ENCODE results near the gene MRTFB. TPM values are rescaled to one million over a fixed set of nuclear protein-coding genes. Genes with fewer than 3 reads are reported as not detected.
"Not testable (repeated sequence)": the region's sequence is repeated elsewhere in the genome, so short reads cannot be mapped to it uniquely, and the experiment has no call there.

Gene MRTFB
- polyA plus RNA-seq, 4 donors, result 28.9 to 41.3 (median 35.7) TPM

DNA sequence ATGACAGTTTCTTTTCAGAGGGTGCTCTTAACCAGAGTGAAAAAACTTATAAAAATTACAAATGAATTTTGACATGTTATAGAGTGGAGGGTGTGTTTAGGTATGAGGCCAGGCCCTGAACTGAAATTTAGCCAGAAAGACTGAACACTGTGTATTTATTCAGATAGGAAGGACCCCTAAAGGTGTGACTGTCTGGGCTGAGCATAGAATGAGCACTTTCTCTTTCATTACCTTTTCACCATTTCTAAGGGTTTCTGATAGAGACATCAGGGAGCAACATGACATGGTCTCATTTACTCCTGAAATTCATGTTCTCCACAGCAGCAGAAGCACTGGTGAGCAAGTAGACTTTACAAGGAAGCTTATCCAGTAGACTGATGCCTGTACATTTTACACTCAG, 32.9 kb downstream of the MRTFB start:
- DNase-seq (ENCODE audit: low read depth in 4 of 4, low spot score in 2 of 4), result no peak

- no peak for DNase-seq (ENCODE audit: low read depth in 4 of 4, low spot score in 2 of 4)
These were observed 34.7 kb downstream of the MRTFB start for GRCh38 chr16:14105760-14106375.

GRCh38 chr16:14106457-14106856, 35.3 kb downstream of the MRTFB start:
- DNase-seq (ENCODE audit: low read depth in 4 of 4, low spot score in 2 of 4), result no peak

DNA sequence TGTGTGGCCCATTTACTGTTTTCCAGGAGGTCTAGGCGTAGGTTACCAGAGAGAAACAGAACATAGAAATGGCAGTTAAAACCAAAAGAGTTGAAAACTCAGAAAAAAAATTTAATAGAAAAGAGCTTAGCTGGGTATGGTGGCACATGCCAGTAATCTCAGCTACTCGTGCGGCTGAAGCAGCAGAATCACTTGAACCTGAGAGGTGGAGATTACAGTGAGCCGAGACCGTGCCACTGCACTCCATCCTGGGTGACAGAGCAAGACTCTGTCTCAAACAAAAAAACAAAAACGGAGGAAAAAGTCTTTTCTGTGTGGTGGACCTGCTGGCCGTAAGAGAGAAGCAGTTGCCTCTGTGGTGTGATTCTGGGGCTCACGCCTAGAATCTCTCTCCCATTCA, 35.8 kb downstream of the MRTFB start:
- DNase-seq (ENCODE audit: low read depth in 4 of 4, low spot score in 2 of 4), result no peak

GRCh38 chr16:14109077-14109775, 38.1 kb downstream of the MRTFB start:
- DNase-seq (ENCODE audit: low read depth in 4 of 4, low spot score in 2 of 4), result no peak

DNA sequence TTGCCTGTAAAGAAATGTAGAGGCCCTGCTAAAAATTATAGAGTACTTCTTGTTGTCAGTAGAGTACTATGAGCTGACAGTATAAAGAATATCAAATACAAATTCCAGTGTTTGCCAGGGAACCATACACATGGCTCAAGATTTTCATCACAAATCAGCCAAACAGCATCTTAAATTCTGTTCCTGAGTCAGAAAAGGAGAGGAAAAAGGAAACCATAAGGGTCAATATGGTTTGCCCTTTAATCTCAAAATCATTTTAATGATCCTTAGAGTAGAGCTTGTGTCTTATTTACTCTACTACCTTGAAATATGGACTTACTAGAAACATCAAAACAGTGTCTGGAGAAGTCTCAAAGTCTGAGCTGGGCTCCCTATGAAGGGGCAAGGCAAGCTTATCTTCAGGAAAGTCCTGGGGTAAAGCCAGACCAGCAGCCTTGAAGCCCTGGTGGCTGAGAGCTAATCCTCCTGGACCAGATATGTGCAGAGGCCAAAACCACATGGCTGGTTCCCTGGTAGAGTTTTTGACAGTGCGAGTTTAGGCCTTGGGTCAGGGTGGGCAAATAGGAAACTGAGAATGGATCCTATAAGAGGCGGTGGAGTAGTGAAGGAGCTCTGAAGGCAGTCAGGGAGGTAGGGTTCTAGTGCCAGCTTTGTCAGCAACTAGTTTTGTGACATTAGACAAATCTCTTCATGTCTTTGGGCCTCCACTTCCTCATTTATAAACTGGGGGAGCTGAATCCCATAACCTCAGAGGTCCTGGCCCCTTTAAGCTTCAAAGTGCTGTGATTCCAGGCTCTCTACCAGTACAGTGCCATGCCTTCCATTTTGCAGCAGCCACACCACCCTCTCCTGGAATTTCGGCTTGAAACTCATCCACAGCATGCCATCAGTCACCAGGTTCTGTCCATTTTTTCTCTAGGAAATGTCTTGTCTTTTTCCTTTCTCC, 38.9 kb downstream of the MRTFB start:
- no peak for DNase-seq (ENCODE audit: low read depth in 4 of 4, low spot score in 2 of 4)

DNA sequence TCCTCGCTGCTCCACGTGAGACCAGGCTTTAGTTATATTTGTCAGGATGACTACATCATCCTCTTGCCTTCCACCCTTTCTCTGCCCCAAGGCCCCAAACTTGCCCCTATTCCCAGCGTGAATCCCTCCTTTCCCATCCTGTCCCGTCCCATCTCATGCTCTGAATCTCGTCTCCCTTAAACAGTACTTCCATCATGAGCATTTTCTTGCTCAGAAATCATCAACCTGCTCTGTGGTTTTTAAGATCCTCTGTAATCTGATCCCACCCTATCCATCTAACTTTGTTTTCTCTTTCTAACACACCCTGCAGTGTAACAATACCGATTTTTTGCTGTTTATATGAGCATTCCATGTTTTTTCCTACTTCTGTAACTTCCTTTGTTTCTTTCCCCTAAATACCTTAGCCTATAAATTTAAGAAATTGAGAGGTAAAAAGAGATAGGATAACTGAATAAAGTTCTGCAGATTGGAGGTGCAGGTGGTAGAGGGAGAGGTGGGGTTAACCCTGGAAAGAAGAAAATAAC, 39.7 kb downstream of the MRTFB start:
- DNase-seq (ENCODE audit: low read depth in 4 of 4, low spot score in 2 of 4), result no peak

- DNase-seq (ENCODE audit: low read depth in 4 of 4, low spot score in 2 of 4), result no peak
These were observed 40.8 kb downstream of the MRTFB start for GRCh38 chr16:14111713-14112538.

GRCh38 chr16:14112539-14112856, 41.4 kb downstream of the MRTFB start:
- no peak for DNase-seq (ENCODE audit: low read depth in 4 of 4, low spot score in 2 of 4)

- no peak for DNase-seq (ENCODE audit: low read depth in 4 of 4, low spot score in 2 of 4)
These were observed 42.2 kb downstream of the MRTFB start for GRCh38 chr16:14113344-14113743.

- no peak for DNase-seq (ENCODE audit: low read depth in 4 of 4, low spot score in 2 of 4)
These were observed 45.9 kb downstream of the MRTFB start for GRCh38 chr16:14117051-14117450.

GRCh38 chr16:14119799-14120198, 48.7 kb downstream of the MRTFB start:
- no peak for DNase-seq (ENCODE audit: low read depth in 4 of 4, low spot score in 2 of 4)

DNA sequence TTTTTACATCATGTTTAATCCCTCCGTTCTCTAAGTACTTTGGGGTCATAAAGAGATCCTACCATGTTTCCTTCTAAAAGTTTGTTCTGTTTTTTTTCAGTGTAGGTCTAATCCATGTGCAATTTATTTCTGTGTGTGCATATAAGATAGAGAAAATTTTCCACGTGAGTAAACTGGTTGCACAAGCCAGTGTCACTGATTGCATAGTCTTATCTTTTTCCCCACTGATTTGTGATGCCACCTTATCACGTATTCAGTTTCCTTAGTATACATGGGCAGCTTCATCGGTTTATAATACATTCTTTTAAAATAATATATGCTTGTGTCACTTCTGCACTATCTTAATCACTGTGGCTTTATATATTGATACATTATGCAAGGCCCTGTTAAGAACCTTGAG, 49.2 kb downstream of the MRTFB start:
- no peak for DNase-seq (ENCODE audit: low read depth in 4 of 4, low spot score in 2 of 4)

GRCh38 chr16:14121142-14121541, 50.0 kb downstream of the MRTFB start:
- no peak for DNase-seq (ENCODE audit: low read depth in 4 of 4, low spot score in 2 of 4)

DNA sequence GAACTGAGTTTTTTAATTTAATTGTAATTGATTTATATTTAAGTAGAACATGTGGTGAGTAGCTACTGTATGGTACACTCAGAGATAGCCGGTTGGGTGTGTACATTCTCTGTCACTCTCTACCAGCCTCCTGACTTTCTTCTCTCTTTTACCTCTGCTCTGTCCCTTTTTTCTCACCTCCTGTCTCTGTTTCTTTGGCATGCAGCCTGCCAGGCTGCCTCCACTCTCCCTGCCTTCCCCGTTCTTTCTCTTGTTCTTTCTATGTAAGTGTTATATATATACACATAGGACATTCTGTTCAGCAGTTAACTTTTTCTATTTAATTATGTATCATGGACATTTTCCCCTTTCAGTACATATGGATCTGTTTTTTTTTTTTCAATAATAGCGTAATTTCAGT, 50.8 kb downstream of the MRTFB start:
- no peak for DNase-seq (ENCODE audit: low read depth in 4 of 4, low spot score in 2 of 4)

GRCh38 chr16:14122430-14122829, 51.3 kb downstream of the MRTFB start:
- not testable (repeated sequence) for DNase-seq (ENCODE audit: low read depth in 4 of 4, low spot score in 2 of 4)

GRCh38 chr16:14125000-14125681, 54.0 kb downstream of the MRTFB start:
- DNase-seq (ENCODE audit: low read depth in 4 of 4, low spot score in 2 of 4), result no peak

DNA sequence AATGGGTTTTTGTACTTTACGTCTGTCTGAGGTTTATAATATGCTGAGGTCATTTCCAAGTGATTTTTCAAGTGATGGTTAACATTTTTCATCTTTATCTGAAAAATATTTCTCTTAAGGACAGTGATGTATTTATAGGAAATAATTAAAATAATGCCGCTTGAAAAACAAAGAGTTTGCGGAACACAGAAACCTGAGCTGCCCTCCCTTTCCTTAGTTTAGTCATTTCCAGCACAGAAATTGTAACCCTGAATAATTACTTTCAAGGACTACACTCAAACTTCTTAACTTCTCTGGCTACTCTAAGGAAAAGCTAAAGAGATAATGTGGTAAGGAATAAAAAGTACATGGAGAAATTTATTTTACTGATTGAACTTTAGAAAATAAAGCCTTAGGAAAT, 54.6 kb downstream of the MRTFB start:
- DNase-seq (ENCODE audit: low read depth in 4 of 4, low spot score in 2 of 4), result no peak

GRCh38 chr16:14128097-14128496, 57.0 kb downstream of the MRTFB start:
- DNase-seq (ENCODE audit: low read depth in 4 of 4, low spot score in 2 of 4), result no peak

DNA sequence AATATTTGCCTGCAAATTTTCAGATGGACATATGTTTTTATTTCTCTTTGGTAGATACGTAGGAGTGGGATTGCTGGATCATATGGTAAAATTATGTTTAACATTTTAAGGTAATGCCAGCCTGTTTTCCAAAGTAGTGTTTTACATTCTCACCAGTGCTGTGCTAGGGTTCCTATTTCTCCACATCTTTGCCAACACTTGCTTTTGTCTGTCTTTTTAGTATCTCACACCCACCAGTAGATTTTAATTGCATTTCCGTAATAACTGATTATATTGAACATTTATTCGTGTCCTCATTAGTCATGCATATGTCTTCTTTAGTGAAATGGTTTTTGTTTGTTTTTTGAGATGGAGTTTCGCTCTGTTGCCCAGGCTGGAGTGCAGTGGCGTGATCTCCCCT, 58.4 kb downstream of the MRTFB start:
- no peak for DNase-seq (ENCODE audit: low read depth in 4 of 4, low spot score in 2 of 4)
